ENCODE data around the gene HIGD1B. TPM values are rescaled to one million over a fixed set of nuclear protein-coding genes. Genes with fewer than 3 reads are reported as not detected.
A peak's percentile ranks its signal among the peaks of the same experiment; 100 is the strongest.

The HIGD1B gene
- total RNA-seq, 5 donors from 2014 or later (not counting 1 experiment from before 2014, with no cell fraction given): not detected

GRCh38 chr17:44846206-44846605 is 1.5 kb upstream of the HIGD1B start:
- ChIA-PET POLR2A (interaction anchor here in 1 of 2 donors (0.6 kb wide), 1 partner anchor 562 kb away, joined by 3 read pairs; no protein-coding TSS in a partner anchor), CTCF (no interaction called here)
- H3K27ac ChIP-seq (ENCODE audit: low read length): no peak overlapping the region
- H3K9me3 Mint-ChIP-seq: no peaks in the 10 kb centered on the region
- WGBS (ENCODE audit: insufficient coverage): 86% methylated on average over 8 of the region's 8 CpGs
- peaks cover 0 to 7% (median 0%) of the 10 kb centered on the region in 3 donors for H3K4me1 Mint-ChIP-seq
- H3K27me3 ChIP-seq (replicated peaks in 1 of 2; ENCODE audit: control insufficient read depth in 2 of 2, extremely low read depth in 1 of 2, insufficient read depth in 2 of 2, low read length in 1 of 2): no peaks in the 10 kb centered on the region
- H3K4me1 ChIP-seq (ENCODE audit: control insufficient read depth in 1 of 2, extremely low read depth in 1 of 2, insufficient read depth in 2 of 2, low read length in 2 of 2): no peaks in the 10 kb centered on the region
- peaks cover 13% of the 10 kb centered on the region for H3K36me3 Mint-ChIP-seq
- H3K36me3 ChIP-seq (ENCODE audit: control insufficient read depth in 2 of 2, extremely low read depth in 1 of 2, insufficient read depth in 1 of 2, low read length in 1 of 2): peaks cover 2 to 15% of the 10 kb centered on the region in 2 donors
- H3K4me3 Mint-ChIP-seq: no peak overlapping the region
- H3K9me3 ChIP-seq: no peaks in the 10 kb centered on the region
- no peaks in the 10 kb centered on the region for H3K27me3 Mint-ChIP-seq
- ATAC-seq (replicated peaks in 1 of 4): no peak
- no peak overlapping the region for H3K27ac Mint-ChIP-seq
- H3K4me3 ChIP-seq (ENCODE audit: control insufficient read depth in 1 of 2, extremely low read depth in 1 of 2, low read length in 1 of 2): no peak overlapping the region
- DNase-seq: no peak

GRCh38 chr17:44848257-44848795 is 643 bp downstream of the HIGD1B start:
- Histone ChIP-seq H3K4me1 (ENCODE audit: control insufficient read depth in 1 of 2, extremely low read depth in 1 of 2, insufficient read depth in 2 of 2, low read length in 2 of 2) (no peaks in the 10 kb centered on the region), H3K4me3 (ENCODE audit: control insufficient read depth in 1 of 2, extremely low read depth in 1 of 2, low read length in 1 of 2) (no peak overlapping the region), H3K27me3 (replicated peaks in 1 of 2; ENCODE audit: control insufficient read depth in 2 of 2, extremely low read depth in 1 of 2, insufficient read depth in 2 of 2, low read length in 1 of 2) (no peaks in the 10 kb centered on the region), H3K9me3 (no peaks in the 10 kb centered on the region), H3K27ac (ENCODE audit: low read length) (no peak overlapping the region), H3K36me3 (ENCODE audit: control insufficient read depth in 2 of 2, extremely low read depth in 1 of 2, insufficient read depth in 1 of 2, low read length in 1 of 2) (peaks cover 10 to 31% of the 10 kb centered on the region in 2 donors)
- no peak for ATAC-seq (replicated peaks in 1 of 4)
- whole genome bisulfite sequencing (ENCODE audit: insufficient coverage): 67% methylated on average over 1 of the region's 6 CpGs
- no peaks in the 10 kb centered on the region for H3K9me3 Mint-ChIP-seq
- CTCF ChIA-PET: interaction anchor here in 1 of 2 donors (0.6 kb wide), 1 partner anchor 52 kb away, joined by 3 read pairs; no protein-coding TSS in a partner anchor
- H3K36me3 Mint-ChIP-seq: peaks cover 25% of the 10 kb centered on the region
- no peak overlapping the region for H3K4me3 Mint-ChIP-seq
- peaks cover 0 to 7% (median 0%) of the 10 kb centered on the region in 3 donors for H3K4me1 Mint-ChIP-seq
- H3K27ac Mint-ChIP-seq: peak overlapping the region; percentile 34 to 50
- POLR2A ChIA-PET: no interaction called here
- DNase-seq: no peak
- no peaks in the 10 kb centered on the region for H3K27me3 Mint-ChIP-seq

- Mint-ChIP-seq H3K36me3 (peaks cover 32% of the 10 kb centered on the region), H3K27me3 (no peaks in the 10 kb centered on the region), H3K9me3 (no peaks in the 10 kb centered on the region), H3K27ac (no peak overlapping the region), H3K4me1 (peaks cover 0 to 7% (median 0%) of the 10 kb centered on the region in 3 donors), H3K4me3 (no peak overlapping the region)
- Histone ChIP-seq H3K9me3 (no peaks in the 10 kb centered on the region), H3K36me3 (ENCODE audit: control insufficient read depth in 2 of 2, extremely low read depth in 1 of 2, insufficient read depth in 1 of 2, low read length in 1 of 2) (peaks cover 10 to 38% of the 10 kb centered on the region in 2 donors), H3K27ac (ENCODE audit: low read length) (no peak overlapping the region), H3K4me1 (ENCODE audit: control insufficient read depth in 1 of 2, extremely low read depth in 1 of 2, insufficient read depth in 2 of 2, low read length in 2 of 2) (no peaks in the 10 kb centered on the region), H3K4me3 (ENCODE audit: control insufficient read depth in 1 of 2, extremely low read depth in 1 of 2, low read length in 1 of 2) (no peak overlapping the region), H3K27me3 (replicated peaks in 1 of 2; ENCODE audit: control insufficient read depth in 2 of 2, extremely low read depth in 1 of 2, insufficient read depth in 2 of 2, low read length in 1 of 2) (no peaks in the 10 kb centered on the region)
- 93% methylated on average over 5 of the region's 12 CpGs for WGBS (ENCODE audit: insufficient coverage)
- no peak for ATAC-seq (replicated peaks in 1 of 4)
- DNase-seq: no peak
- ChIA-PET CTCF (interaction anchor here in 1 of 2 donors (0.6 kb wide), 1 partner anchor 153 kb away, joined by 4 read pairs; no protein-coding TSS in a partner anchor), POLR2A (no interaction called here)
Observed at GRCh38 chr17:44848961-44849489, 1.3 kb downstream of the HIGD1B start.

GRCh38 chr17:44850025-44850424 is 2.3 kb downstream of the HIGD1B start:
- Histone ChIP-seq H3K4me3 (ENCODE audit: control insufficient read depth in 1 of 2, extremely low read depth in 1 of 2, low read length in 1 of 2) (no peak overlapping the region), H3K36me3 (ENCODE audit: control insufficient read depth in 2 of 2, extremely low read depth in 1 of 2, insufficient read depth in 1 of 2, low read length in 1 of 2) (peaks cover 10 to 48% of the 10 kb centered on the region in 2 donors), H3K4me1 (ENCODE audit: control insufficient read depth in 1 of 2, extremely low read depth in 1 of 2, insufficient read depth in 2 of 2, low read length in 2 of 2) (no peaks in the 10 kb centered on the region), H3K27me3 (replicated peaks in 1 of 2; ENCODE audit: control insufficient read depth in 2 of 2, extremely low read depth in 1 of 2, insufficient read depth in 2 of 2, low read length in 1 of 2) (no peaks in the 10 kb centered on the region), H3K27ac (ENCODE audit: low read length) (no peak overlapping the region), H3K9me3 (no peaks in the 10 kb centered on the region)
- ChIA-PET POLR2A (no interaction called here), CTCF (no interaction called here)
- WGBS (ENCODE audit: insufficient coverage): 40% methylated on average over 1 of the region's 7 CpGs
- no peaks in the 10 kb centered on the region for H3K9me3 Mint-ChIP-seq
- peaks cover 41% of the 10 kb centered on the region for H3K36me3 Mint-ChIP-seq
- no peak for ATAC-seq (replicated peaks in 1 of 4)
- DNase-seq: no peak
- H3K4me3 Mint-ChIP-seq: no peak overlapping the region
- H3K4me1 Mint-ChIP-seq: peaks cover 0 to 7% (median 0%) of the 10 kb centered on the region in 3 donors
- H3K27me3 Mint-ChIP-seq: no peaks in the 10 kb centered on the region
- peak overlapping the region in 1 of 2 donors; percentile 44 for H3K27ac Mint-ChIP-seq

- 93% methylated on average over 4 of the region's 5 CpGs for WGBS (ENCODE audit: insufficient coverage)
- H3K36me3 ChIP-seq (ENCODE audit: control insufficient read depth in 2 of 2, extremely low read depth in 1 of 2, insufficient read depth in 1 of 2, low read length in 1 of 2): peaks cover 13 to 54% of the 10 kb centered on the region in 2 donors
- H3K4me1 ChIP-seq (ENCODE audit: control insufficient read depth in 1 of 2, extremely low read depth in 1 of 2, insufficient read depth in 2 of 2, low read length in 2 of 2): no peaks in the 10 kb centered on the region
- DNase-seq: no peak
- peaks cover 0 to 7% (median 0%) of the 10 kb centered on the region in 3 donors for H3K4me1 Mint-ChIP-seq
- H3K27me3 Mint-ChIP-seq: no peaks in the 10 kb centered on the region
- H3K9me3 ChIP-seq: no peaks in the 10 kb centered on the region
- peaks cover 41% of the 10 kb centered on the region for H3K36me3 Mint-ChIP-seq
- ChIA-PET POLR2A (no interaction called here), CTCF (no interaction called here)
- H3K4me3 ChIP-seq (ENCODE audit: control insufficient read depth in 1 of 2, extremely low read depth in 1 of 2, low read length in 1 of 2): no peak overlapping the region
- H3K9me3 Mint-ChIP-seq: no peaks in the 10 kb centered on the region
- H3K27ac ChIP-seq (ENCODE audit: low read length): no peak overlapping the region
- peak overlapping the region in 1 of 2 donors; percentile 44 for H3K27ac Mint-ChIP-seq
- ATAC-seq (replicated peaks in 1 of 4): no peak
- H3K27me3 ChIP-seq (replicated peaks in 1 of 2; ENCODE audit: control insufficient read depth in 2 of 2, extremely low read depth in 1 of 2, insufficient read depth in 2 of 2, low read length in 1 of 2): no peaks in the 10 kb centered on the region
- H3K4me3 Mint-ChIP-seq: no peak overlapping the region
Observed at GRCh38 chr17:44850612-44851011, 2.9 kb downstream of the HIGD1B start.

GRCh38 chr17:44854192-44854591 is 6.5 kb downstream of the HIGD1B start:
- POLR2A ChIA-PET: no interaction called here
- no peaks in the 10 kb centered on the region for H3K4me1 ChIP-seq (ENCODE audit: control insufficient read depth in 1 of 2, extremely low read depth in 1 of 2, insufficient read depth in 2 of 2, low read length in 2 of 2)
- H3K4me3 ChIP-seq (ENCODE audit: control insufficient read depth in 1 of 2, extremely low read depth in 1 of 2, low read length in 1 of 2): no peak overlapping the region
- 100% methylated on average over 1 of the region's 5 CpGs for WGBS (ENCODE audit: insufficient coverage)
- CTCF ChIA-PET: no interaction called here
- Mint-ChIP-seq H3K27me3 (no peaks in the 10 kb centered on the region), H3K36me3 (peaks cover 55% of the 10 kb centered on the region), H3K4me1 (no peaks in the 10 kb centered on the region), H3K4me3 (no peak overlapping the region), H3K9me3 (no peaks in the 10 kb centered on the region), H3K27ac (no peak overlapping the region)
- DNase-seq (no peak), ATAC-seq (replicated peaks in 1 of 4) (no peak)
- H3K27ac ChIP-seq (ENCODE audit: low read length): no peak overlapping the region
- no peaks in the 10 kb centered on the region for H3K9me3 ChIP-seq
- H3K27me3 ChIP-seq (replicated peaks in 1 of 2; ENCODE audit: control insufficient read depth in 2 of 2, extremely low read depth in 1 of 2, insufficient read depth in 2 of 2, low read length in 1 of 2): no peaks in the 10 kb centered on the region
- H3K36me3 ChIP-seq (ENCODE audit: control insufficient read depth in 2 of 2, extremely low read depth in 1 of 2, insufficient read depth in 1 of 2, low read length in 1 of 2): peaks cover 23 to 83% of the 10 kb centered on the region in 2 donors
